ENCODE results near the gene MAN2A2.

MAN2A2 gene

GRCh38 chr15:90945091-90945490 lies 42.0 kb downstream of the MAN2A2 start:
- no peak for DNase-seq (ENCODE audit: low read depth)

GRCh38 chr15:90946538-90946937 lies 43.4 kb downstream of the MAN2A2 start:
- DNase-seq (ENCODE audit: low read depth), result no peak

DNA sequence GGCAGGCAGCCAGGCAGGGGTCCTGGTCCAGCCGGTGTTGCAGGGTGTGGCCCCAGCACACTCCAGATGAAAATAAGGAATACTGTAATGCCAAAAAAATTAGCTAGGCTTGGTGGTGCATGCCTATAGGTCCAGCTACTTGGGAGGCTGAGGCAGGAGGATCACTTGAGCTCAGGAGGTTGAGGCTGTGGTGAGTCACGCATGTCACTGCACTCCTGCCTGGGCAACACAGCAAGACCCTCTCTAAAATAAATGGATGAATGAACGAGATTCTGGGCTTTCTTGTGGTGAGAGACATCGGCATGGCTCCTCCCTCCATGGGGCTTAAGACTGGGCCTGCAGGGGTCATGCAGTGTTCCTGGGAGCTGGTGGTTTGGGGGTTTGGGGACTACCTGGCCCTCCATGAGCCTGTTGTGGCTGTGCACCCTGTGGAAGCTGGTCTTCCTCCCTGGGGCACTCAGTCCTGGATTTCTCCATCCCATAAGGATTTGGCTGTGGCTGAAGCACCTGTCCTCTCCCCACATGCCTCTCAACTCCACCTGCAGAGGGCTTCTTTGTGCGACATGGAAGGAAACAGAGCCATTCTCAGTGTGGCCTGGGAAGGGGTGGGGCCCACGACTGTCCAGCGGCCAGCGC lies 44.0 kb downstream of the MAN2A2 start:
- DNase-seq (ENCODE audit: low read depth), result no peak

GRCh38 chr15:90947577-90948357 lies 44.7 kb downstream of the MAN2A2 start:
- no peak for DNase-seq (ENCODE audit: low read depth)

DNA sequence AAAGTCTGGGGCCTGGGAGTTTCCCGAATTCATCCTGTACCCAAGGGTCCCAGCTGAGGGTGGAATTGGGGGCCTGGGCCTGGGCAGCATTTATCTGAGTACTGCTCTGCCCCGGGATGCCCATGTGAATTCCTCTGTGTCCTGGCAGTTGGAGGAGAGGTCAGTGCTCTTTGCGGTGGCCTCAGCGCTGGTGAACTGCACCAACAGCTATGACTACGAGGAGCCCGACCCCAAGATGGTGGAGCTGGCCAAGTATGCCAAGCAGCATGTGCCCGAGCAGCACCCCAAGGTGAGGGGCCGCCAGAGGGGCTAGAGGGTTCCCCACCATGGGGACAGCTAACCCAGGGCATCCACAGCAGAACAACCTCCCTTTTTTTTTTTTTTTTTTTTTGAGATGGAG lies 45.4 kb downstream of the MAN2A2 start:
- no peak for DNase-seq (ENCODE audit: low read depth)

DNA sequence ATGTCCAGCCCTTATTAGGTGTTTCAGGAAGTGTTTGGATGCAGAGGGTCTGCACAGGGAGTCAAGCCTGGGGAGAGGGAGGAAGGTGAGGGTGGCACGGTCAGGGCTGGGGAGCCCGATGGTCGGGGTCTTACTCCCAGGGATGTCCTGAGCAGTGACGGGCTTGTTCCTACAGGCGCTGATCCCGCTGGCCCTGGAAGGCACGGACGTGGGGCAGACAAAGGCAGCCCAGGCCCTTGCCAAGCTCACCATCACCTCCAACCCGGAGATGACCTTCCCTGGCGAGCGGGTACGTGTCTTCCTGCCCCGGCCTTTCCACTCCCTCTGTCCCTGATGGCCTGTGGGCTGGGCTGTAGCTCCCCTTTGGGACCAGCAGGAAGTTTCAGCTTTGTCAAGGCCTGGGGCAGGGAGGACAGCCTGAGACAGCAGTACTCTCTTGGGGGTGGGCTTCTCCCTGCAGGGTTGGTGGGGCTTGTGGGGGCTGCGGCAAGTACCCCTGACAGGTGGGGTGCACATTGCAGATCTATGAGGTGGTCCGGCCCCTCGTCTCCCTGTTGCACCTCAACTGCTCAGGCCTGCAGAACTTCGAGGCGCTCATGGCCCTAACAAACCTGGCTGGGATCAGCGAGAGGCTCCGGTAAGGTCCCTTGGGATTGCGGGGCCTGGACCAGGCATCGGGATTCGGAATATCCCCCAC lies 47.0 kb downstream of the MAN2A2 start:
- DNase-seq (ENCODE audit: low read depth), result no peak

- DNase-seq (ENCODE audit: low read depth), result no peak
Measured at GRCh38 chr15:90950676-90951075, 47.6 kb downstream of the MAN2A2 start.

DNA sequence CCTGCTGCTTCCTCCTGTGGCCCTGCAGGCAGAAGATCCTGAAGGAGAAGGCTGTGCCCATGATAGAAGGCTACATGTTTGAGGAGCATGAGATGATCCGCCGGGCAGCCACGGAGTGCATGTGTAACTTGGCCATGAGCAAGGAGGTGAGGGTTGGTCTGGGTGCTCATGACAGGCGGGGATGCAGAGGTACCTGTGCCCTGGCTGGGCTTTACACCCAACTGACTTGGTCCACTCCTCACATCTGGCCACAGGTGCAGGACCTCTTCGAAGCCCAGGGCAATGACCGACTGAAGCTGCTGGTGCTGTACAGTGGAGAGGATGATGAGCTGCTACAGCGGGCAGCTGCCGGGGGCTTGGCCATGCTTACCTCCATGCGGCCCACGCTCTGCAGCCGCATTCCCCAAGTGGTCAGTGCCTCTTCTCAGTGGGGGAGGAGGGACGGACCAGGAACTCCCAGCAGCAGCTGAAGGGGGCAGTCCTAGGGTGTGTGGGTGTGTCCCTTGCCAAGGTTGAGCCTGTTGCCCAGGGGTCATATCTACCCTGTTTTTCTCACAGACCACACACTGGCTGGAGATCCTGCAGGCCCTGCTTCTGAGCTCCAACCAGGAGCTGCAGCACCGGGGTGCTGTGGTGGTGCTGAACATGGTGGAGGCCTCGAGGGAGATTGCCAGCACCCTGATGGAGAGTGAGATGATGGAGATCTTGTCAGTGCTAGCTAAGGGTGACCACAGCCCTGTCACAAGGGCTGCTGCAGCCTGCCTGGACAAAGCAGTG lies 50.0 kb downstream of the MAN2A2 start:
- no peak for DNase-seq (ENCODE audit: low read depth)

- DNase-seq (ENCODE audit: low read depth), result no peak
Measured at GRCh38 chr15:90953947-90954711, 51.0 kb downstream of the MAN2A2 start.

GRCh38 chr15:90954712-90955623 lies 51.9 kb downstream of the MAN2A2 start, which contains the start of gene RCCD1:
Gene RCCD1, plus strand, starts transcription at chr15:90954884. Its CDS starts 1,851 bp downstream, at chr15:90956735.
- peak; percentile 77 for DNase-seq (ENCODE audit: low read depth)

GRCh38 chr15:90955624-90956273 lies 52.6 kb downstream of the MAN2A2 start:
- DNase-seq (ENCODE audit: low read depth), result no peak

DNA sequence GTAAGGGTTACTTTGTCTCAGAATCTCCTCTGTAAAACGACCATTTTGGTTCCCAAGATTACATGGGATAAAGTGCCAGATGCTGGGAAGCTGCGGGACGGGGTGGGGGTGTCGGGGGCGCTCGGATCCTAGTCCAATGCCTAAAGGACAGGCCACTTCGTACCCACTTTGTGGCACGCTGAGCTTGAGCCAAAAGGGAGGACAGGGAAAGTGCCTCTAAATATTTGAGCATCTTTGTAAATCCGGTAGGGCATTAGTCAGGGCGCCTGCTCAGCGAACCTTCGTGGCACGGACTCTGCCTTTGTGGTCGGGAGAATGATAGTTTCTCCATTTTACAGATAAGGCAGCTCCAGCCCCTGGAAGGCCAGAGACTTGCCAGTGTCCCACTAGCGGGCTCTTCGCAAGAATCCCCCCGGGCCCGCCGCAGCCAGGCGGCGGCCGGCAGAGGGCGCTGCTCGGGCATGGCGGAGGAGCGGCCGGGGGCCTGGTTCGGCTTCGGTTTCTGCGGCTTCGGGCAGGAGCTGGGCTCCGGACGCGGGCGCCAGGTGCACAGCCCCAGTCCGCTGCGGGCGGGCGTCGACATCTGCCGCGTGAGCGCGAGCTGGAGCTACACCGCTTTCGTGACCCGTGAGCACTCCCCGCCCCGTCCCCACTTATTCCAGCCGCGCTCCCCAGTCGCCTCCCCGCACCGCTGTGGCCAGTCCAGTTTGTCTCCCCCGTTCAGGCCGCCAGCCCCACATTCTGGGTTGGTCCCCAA lies 53.4 kb downstream of the MAN2A2 start:
- DNase-seq (ENCODE audit: low read depth), result no peak

DNA sequence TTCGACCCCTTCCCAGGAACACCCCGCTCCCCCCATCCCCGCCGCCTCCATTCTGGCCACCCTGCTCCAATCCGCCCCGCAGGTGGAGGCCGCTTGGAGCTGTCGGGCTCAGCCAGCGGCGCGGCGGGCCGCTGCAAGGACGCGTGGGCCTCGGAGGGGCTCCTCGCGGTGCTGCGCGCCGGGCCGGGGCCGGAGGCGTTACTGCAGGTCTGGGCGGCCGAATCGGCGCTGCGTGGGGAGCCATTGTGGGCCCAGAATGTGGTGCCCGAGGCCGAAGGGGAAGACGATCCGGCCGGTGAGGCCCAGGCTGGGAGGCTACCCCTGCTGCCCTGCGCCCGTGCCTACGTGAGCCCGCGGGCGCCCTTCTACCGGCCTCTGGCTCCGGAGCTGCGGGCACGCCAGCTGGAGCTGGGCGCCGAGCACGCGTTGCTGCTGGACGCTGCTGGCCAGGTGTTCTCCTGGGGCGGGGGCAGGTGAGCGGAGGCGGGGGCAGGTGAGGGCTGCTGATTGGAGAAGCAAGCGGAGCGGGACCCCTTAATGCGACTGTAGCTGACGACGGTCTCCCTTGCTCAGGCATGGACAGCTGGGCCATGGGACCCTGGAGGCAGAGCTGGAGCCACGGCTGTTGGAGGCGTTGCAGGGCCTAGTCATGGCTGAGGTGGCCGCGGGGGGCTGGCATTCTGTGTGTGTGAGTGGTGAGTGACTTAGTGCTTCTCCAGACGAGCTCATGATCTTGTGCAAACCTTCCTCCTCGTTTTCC lies 54.1 kb downstream of the MAN2A2 start:
- no peak for DNase-seq (ENCODE audit: low read depth)

DNA sequence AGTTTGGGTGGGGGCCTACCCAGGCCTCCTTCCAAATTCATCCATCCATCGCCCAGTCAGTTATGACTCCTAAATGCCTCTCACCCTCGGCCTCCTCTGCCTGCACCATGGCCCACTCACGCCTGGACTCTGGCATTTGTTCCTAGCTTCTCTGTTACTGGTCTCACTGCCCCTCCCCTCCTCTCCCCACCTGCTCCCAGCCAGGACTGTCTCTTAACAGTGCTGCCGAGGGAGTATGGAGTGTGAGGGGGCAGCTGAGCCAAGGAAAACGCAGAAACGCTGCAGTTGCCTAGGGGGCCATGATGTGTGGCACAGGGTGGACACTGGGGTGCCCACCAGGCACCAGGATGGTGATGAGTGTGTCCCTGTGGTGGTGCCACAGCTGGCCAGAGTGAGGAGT lies 54.7 kb downstream of the MAN2A2 start:
- no peak for DNase-seq (ENCODE audit: low read depth)

GRCh38 chr15:90959028-90959595 lies 56.0 kb downstream of the MAN2A2 start:
- no peak for DNase-seq (ENCODE audit: low read depth)

GRCh38 chr15:90959894-90960293 lies 56.8 kb downstream of the MAN2A2 start:
- DNase-seq (ENCODE audit: low read depth), result no peak

- no peak for DNase-seq (ENCODE audit: low read depth)
Measured at GRCh38 chr15:90960298-90961091, 57.4 kb downstream of the MAN2A2 start.
